Stimulated activated CD8-positive, alpha-beta memory T cell treated with anti-CD3 and anti-CD28 coated beads, Interleukin-4, amount 100 ng/mL, for 48 hours (primary cell): ENCODE results near the gene GNAI2.
A peak's percentile ranks its signal among the peaks of the same experiment; 100 is the strongest.
"Not testable (repeated sequence)": the region's sequence is repeated elsewhere in the genome, so short reads cannot be mapped to it uniquely, and the experiment has no call there.

Experiments used
- DNase-seq: peaks from one replicate; pipeline ENCODE4 v3.0.0-alpha.2; 2020

Gene GNAI2

DNA sequence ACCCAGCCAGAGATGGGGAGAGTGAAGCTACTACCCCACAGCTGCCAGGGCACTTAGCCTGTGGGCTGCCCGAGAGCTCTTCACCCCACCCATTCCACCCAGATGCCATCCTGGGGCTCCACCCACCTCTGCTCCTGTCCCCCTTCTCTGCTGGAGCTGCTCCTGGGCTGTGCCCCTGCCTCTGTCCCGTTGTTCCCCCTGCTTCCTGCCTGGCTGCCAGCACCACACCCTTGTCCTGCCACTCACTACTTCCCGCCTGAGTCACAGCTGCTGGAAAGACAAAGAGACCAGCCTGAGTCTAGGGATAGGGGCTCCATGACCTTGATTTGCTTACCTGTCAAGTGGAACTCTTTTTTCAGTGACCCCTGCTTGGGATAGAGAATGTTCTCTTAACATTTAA, 12.4 kb downstream of the GNAI2 start:
- no peak for DNase-seq

DNA sequence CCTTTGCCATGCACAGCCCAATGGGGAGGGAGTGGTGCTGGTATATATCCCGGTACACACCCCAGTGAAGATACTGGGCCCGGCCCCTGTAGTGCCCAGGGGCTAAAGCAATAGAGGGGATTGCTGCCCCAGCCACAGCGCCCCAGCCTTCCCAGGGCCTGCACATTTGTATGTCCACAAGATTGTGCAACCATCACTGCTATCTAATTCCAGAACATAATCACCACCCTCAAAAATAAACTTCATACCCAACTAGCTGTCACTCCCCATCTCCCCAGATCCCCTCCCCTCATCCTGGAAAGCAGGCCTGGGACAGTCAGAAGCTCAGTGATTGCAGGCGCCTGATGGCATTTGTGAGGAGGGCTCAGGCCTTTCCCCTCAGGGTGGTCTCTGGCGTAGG, 13.5 kb downstream of the GNAI2 start:
- no peak for DNase-seq

- no peak for DNase-seq
These were observed 14.5 kb downstream of the GNAI2 start for GRCh38 chr3:50250514-50250913.

GRCh38 chr3:50251220-50251619, 15.2 kb downstream of the GNAI2 start:
- DNase-seq = peak; percentile 76

DNA sequence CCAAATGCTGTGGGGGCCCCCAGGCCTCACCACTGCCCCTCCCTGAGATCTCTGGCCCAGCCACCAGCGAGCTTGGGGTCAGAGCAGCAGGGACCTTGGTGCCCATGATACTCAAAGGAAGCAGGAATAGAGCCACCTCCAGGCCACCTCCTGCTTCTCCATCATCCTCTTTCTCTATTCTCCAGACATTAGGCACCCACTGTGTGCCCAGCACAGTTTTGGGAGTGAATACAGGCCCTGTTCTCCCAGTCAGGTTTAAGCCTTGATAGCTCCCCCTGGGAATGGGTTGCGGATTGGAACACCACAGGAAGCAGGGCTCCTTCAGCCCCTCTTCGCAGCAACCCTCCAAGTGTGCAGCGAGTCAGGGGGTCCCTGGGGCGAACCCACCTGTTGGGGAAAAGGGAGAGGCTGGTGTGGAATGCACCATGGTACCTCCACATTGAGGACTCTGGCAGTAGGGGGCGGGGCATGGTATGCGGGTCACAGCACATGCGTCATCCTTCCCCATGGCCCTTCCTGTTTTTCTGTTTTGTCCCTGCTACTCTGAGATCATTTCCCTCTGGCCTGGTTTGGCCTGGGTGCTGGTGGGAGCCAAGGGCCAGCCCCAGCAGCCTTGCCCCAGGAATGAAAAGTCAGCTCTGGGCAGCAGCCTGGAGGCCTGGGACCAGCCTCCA, 18.7 kb downstream of the GNAI2 start:
- DNase-seq = no peak

- no peak for DNase-seq
These were observed 19.2 kb downstream of the GNAI2 start for GRCh38 chr3:50255251-50255615.

DNA sequence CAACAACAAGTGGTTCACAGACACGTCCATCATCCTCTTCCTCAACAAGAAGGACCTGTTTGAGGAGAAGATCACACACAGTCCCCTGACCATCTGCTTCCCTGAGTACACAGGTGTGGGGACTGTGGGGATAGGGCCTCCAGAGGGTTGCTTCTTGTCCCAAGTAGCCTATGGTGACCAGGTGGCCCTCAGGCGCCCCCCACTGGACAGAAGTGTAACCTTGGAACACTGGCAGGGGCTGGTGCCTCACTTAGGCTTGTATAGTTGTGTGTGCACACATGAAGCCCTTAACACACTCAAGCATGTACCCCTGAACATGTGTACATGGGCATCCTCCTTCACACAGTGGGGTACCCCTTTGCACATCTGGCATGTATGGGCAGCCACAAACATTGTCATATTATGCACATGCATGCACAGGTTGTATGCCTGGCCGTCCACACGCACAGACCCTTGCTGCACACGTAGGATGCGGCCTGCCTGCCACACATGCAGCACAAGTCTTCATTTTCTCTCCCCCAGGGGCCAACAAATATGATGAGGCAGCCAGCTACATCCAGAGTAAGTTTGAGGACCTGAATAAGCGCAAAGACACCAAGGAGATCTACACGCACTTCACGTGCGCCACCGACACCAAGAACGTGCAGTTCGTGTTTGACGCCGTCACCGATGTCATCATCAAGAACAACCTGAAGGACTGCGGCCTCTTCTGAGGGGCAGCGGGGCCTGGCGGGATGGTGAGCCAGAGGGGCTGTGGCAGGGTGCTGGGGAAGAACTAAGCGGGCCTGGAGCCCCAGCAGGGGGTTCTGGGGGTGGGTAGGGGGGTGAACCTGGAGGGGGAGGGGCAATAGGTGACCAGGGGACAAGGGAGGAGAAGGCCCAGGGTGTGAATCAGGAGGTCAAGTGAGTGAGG, 21.2 kb downstream of the GNAI2 start:
- peak; percentile 76 for DNase-seq

DNA sequence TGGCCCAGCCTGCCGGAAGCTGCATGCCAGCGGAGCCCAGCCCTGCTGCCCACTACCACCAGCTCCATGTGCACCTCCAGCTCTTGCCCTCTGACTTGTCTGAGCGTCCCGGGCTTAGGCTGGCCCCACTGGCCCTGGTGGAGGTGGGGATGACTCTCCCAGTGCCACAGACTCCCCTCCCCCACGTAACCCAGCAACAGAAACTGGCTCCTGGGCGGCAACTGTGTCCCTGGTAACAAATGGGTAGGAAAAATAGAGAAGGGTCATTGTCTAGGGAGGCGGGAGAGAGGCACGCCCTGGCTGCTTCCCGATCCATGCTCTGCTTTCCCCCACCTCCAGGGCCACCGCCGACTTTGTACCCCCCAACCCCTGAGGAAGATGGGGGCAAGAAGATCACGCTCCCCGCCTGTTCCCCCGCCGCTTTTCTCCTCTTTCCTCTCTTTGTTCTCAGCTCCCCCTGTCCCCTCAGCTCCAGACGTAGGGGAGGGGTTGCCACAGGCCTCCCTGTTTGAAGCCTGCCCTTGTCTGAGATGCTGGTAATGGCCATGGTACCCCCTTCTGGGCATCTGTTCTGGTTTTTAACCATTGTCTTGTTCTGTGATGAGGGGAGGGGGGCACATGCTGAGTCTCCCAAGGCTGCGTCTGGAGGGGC, 22.2 kb downstream of the GNAI2 start:
- no peak for DNase-seq

GRCh38 chr3:50258979-50259378, 23.0 kb downstream of the GNAI2 start:
- no peak for DNase-seq

GRCh38 chr3:50259432-50260026, 23.5 kb downstream of the GNAI2 start:
- no peak for DNase-seq

DNA sequence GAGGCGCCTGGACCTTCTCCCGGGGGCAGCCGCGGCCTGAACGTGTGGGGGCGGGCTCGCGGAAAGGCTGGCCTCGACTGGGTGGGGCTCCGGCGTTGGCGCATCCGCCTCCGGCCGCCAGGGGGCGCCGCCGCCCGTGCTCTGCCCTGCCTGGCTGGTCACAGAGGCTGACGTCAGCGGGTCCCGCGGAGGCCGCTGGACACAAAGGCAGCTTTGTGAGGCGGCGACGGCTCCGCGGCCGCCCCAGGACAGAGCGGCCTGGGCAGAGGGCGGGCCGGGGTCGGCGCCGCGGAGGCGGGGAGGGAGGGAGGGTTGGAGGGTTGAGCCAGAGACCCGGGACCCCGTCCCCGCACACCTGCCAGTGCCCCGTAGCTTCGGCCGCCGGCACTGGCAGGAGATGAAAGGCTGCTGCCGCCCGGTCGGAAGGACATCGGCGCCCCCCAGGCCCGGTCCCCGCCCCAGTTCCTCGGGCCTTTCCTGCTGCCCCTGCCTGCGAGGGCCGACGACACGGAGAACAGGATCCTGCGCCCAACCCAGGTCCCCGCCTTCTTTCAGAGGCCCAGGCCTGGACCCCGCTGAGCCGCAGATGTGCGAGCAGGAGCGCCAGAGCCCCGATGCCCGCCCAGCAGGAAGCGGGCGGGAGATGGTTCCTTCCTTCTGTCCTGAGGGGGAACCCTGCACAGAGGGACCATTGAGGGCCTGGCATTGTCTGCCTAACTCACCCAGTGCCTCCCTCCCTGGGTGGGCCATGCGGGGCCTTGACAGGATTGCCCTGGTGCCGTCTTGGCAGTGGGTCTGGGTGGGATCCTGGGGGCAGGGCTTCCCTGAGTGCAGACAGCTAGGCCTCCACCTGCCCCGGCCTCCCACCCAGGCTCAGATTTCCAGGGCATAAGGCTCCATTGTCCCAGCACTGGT, 24.3 kb downstream of the GNAI2 start:
- peak; percentile 91 for DNase-seq

GRCh38 chr3:50260942-50261441, 25.0 kb downstream of the GNAI2 start:
- no peak for DNase-seq

- DNase-seq = no peak
These were observed 25.5 kb downstream of the GNAI2 start for GRCh38 chr3:50261505-50261904.

GRCh38 chr3:50262200-50262599, 26.2 kb downstream of the GNAI2 start:
- not testable (repeated sequence) for DNase-seq

DNA sequence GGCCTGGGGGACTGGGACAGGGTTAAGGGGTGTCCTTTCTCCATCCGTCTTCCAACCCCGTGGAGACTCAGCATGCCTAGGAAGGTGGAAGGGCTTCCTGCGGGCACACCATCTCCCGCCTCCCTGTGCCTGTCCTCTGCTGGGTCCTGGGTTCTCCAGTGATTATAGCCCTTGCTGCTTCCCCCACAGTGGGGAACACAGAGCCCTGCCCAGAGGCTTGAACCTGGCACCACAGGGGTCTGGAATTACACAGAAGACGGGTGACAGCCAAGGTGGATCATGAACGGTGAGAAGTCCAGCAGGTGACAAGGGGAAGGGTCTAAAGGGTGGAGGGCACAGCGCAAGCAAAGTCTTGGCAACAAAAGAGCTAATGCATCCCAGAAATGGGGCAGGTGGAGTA, 26.8 kb downstream of the GNAI2 start:
- no peak for DNase-seq

DNA sequence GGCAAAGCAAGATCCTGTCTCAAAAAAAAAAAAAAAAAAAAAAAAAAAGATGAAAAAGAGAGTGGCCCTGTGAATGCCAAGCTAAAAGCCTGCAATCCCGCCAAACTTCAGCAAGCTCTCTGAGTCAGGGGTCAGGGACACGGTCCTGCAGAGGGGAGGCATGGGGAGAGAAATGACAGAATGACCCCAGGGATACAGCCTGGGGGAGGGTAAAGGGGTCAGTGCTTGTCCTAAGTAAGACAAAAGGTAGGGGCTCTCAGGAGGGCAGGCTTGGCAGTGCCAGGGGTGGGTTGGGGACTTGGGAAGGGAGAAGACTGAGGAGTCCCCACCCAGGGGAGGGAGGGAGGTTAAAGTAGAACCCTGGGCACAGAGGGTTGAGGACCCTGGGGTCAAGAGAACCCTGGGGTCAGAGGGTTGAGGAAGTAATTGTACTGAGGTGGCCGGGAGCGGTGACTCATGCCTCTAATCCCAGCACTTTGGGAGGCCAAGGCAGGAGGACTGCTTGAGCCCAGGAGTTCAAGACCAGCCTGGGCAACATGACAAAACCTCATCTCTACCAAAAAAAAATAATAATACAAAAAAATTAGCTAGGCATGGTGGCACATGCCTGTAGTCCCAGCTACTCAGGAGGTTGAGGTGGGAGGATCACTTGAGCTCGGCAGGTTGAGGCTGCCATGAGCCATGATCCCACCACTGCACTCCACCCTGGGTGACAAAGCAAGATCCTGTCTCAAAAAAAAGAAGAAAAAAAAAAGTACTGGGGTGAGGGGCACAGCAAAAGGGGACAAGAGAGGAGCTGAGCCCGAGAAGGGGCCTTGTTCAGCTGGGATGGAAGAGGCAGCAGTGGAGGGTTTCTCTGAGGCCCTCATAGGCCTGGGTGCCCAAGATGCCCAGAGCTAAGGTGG, 27.7 kb downstream of the GNAI2 start:
- no peak for DNase-seq

GRCh38 chr3:50264383-50264963, 28.5 kb downstream of the GNAI2 start:
- DNase-seq = no peak

- DNase-seq = no peak
These were observed 29.0 kb downstream of the GNAI2 start for GRCh38 chr3:50264964-50265485.

GRCh38 chr3:50265571-50265970, 29.6 kb downstream of the GNAI2 start:
- DNase-seq = no peak

GRCh38 chr3:50266017-50266416, 30.0 kb downstream of the GNAI2 start:
- DNase-seq = no peak
